ENCODE measurements around the gene CDK5R1.

DNA sequence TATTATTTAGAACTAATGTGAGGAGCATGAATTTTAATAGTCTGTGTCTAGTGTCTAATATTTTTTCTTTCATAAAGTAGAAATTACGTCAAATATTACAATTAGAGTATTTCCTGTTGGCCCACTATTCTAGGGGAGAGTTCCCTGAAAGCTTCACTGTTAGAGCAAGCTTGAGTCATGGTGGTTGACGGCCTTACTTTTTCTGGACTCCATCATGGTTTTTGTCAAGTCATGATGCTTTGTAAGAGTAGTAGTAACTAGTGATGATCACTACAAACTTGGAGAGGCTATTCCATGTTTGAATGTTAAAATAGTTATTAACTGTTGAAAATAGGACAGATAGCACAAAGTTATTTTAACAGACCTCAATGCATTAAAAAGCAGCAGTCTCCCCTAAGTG is 40.8 kb upstream of the CDK5R1 start:
- TF ChIP-seq EZH2 (IDR thresholded peaks at IDR 0.05; ENCODE audit: insufficient read depth, poor library complexity, severe bottlenecking) (no peak), EZH2phosphoT487 (IDR thresholded peaks at IDR 0.05; ENCODE audit: insufficient read depth, low read depth) (no peak)
